Right lobe of liver (tissue), 4 donors: ENCODE results near the gene BHMT2.

Experiments used
- CTCF ChIP-seq, 4 donors: fragments of 200-600 bp in 3 of 4; fragments of 450-650 bp in 1 of 4; IDR thresholded peaks; one replicate each; pipeline versions ENCODE4 v1.5.1 to v1.8.0; 2016 to 2022; ENCODE audit warnings: antibody characterized with exemption in 4 of 4, mild to moderate bottlenecking in 2 of 4
- POLR2A ChIP-seq: fragments of 450-650 bp; IDR thresholded peaks from one replicate; pipeline ENCODE4 v1.6.1; 2017; ENCODE audit warnings: antibody characterized with exemption, mild to moderate bottlenecking
- donor health status: DM: no; HTN: no; CAD: no.
- donor health status: DM: no; HTN: no; CAD: no.
- donor health status: DM: no; HTN: yes; CAD: no.

GRCh38 chr5:79076819-79077218, 7.3 kb downstream of the BHMT2 start:
- TF ChIP-seq CTCF (IDR thresholded peaks at IDR 0.05) = no peak
- no peak for TF ChIP-seq POLR2A
